GM12878 (cell line): Measurements from ENCODE around the gene CPLX1. TPM values are rescaled to one million over a fixed set of nuclear protein-coding genes. Genes with fewer than 3 reads are reported as not detected.

Experiments used
- ATAC-seq: fragments of 200-7000 bp; cut with Tn5 transposase; 3 replicates; pipeline ENCODE4 v1.9.1; 2020; ENCODE audit warnings: mild to moderate bottlenecking, moderate library complexity
- BruUV-seq: library from RNA; stranded (reverse); fragments of 400-500 nt; replicated peaks from 2 replicates; lab custom pipeline; 2021; lab: Mats Ljungman, UMichigan
- CTCF ChIA-PET: fragments of 300-600 bp; sonication (Branson Sonifier 250); formaldehyde crosslinking; extraction: SDS; loops from one replicate; lab custom pipeline; 2021; ENCODE audit warnings: inconsistent platforms; lab: Yijun Ruan, JAX
- POLR2A ChIA-PET: fragments of 350-600 bp; formaldehyde crosslinking; extraction: SDS; loops from one replicate; lab custom pipeline; 2021; ENCODE audit warnings: inconsistent platforms; lab: Charles Lee
- RAD21 ChIA-PET: fragments of 300-600 bp; sonication (Branson Sonifier 250); formaldehyde crosslinking; loops from one replicate; lab custom pipeline; 2023; ENCODE audit warnings: antibody characterized with exemption; ENCODE audit not compliant: unreplicated experiment; lab: Charles Lee
- SMC1A ChIA-PET: fragments of 300-600 bp; sonication (Branson Sonifier 250); formaldehyde crosslinking; loops from one replicate; lab custom pipeline; 2023; ENCODE audit not compliant: unreplicated experiment, uncharacterized antibody; lab: Charles Lee
- DNase-seq: peaks from one replicate; pipeline ENCODE4 v3.0.0-alpha.2; 2011; ENCODE audit warnings: low read depth, low spot score
- FAIRE-seq: peaks from 3 replicates; lab custom pipeline; 2011; peaks lifted over from hg19 to GRCh38; lab: Jason Lieb, UNC
- H2AFZ ChIP-seq: 2 replicates; pipeline ENCODE4 v1.6.0; 2011; ENCODE audit warnings: low read depth, low read length, control low read depth; ENCODE audit not compliant: control insufficient read depth
- H3K27ac ChIP-seq: 2 replicates; pipeline ENCODE4 v1.5.1; 2011; ENCODE audit warnings: control low read depth; ENCODE audit not compliant: control insufficient read depth, insufficient read depth
- H3K27me3 ChIP-seq, 2 experiments: replicated peaks in 1 of 2; 2 replicates each; pipeline versions ENCODE4 v1.6.0 to v1.6.1; 2011; ENCODE audit warnings: low read length in 1 of 2; ENCODE audit not compliant: control insufficient read depth in 2 of 2, insufficient read depth in 2 of 2
- H3K36me3 ChIP-seq, 2 experiments: 2 replicates each; pipeline ENCODE4 v1.5.1; 2011; ENCODE audit warnings: low read length in 1 of 2; ENCODE audit not compliant: control insufficient read depth in 2 of 2, insufficient read depth in 2 of 2
- H3K4me1 ChIP-seq: 2 replicates; pipeline ENCODE4 v1.6.1; 2011; ENCODE audit warnings: mild to moderate bottlenecking, low read length, moderate library complexity, mixed read lengths; ENCODE audit not compliant: control insufficient read depth, insufficient read depth
- H3K4me2 ChIP-seq: 2 replicates; pipeline ENCODE4 v1.6.0; 2011; ENCODE audit warnings: control low read depth; ENCODE audit not compliant: control insufficient read depth, insufficient read depth
- H3K4me3 ChIP-seq: fragments of 200-600 bp; sonication (generic); 2 replicates; pipeline ENCODE4 v1.5.1; 2016
- H3K79me2 ChIP-seq: 2 replicates; pipeline ENCODE4 v1.6.0; 2011; ENCODE audit warnings: low read length; ENCODE audit not compliant: control insufficient read depth, insufficient read depth
- H3K9ac ChIP-seq: 2 replicates; pipeline ENCODE4 v1.8.0; 2011; ENCODE audit warnings: low read length, control low read depth, mixed read lengths; ENCODE audit not compliant: control insufficient read depth, insufficient read depth
- H3K9me3 ChIP-seq: replicated peaks from 3 replicates; pipeline ENCODE4 v1.5.1; 2011; ENCODE audit warnings: mild to moderate bottlenecking, low read length; ENCODE audit not compliant: control insufficient read depth, insufficient read depth
- H4K20me1 ChIP-seq: 2 replicates; pipeline ENCODE4 v1.6.0; 2011; ENCODE audit not compliant: control insufficient read depth, insufficient read depth
- ASH2L ChIP-seq: fragments of 300-600, 200-600 bp; sonication (generic); IDR thresholded peaks from 2 replicates; pipeline ENCODE4 v1.6.1; 2017; ENCODE audit warnings: low read depth, mild to moderate bottlenecking, borderline replicate concordance
- BRCA1 ChIP-seq: IDR thresholded peaks from 2 replicates; pipeline ENCODE4 v1.6.1; 2011; ENCODE audit warnings: low read depth, low read length, improper control_type of control experiment
- CBFB ChIP-seq: IDR thresholded peaks from 2 replicates; pipeline ENCODE4 v1.6.1; 2016; ENCODE audit warnings: antibody characterized with exemption, low read depth
- CBX5 ChIP-seq: sonication (generic); IDR thresholded peaks from 2 replicates; pipeline ENCODE4 v1.6.1; 2016; ENCODE audit warnings: low read depth, moderate library complexity, mild to moderate bottlenecking, inconsistent platforms
- EED ChIP-seq: sonication (generic); IDR thresholded peaks from 2 replicates; pipeline ENCODE4 v1.6.1; 2016; ENCODE audit warnings: antibody characterized with exemption, low read depth
- ESRRA ChIP-seq: IDR thresholded peaks from 2 replicates; pipeline ENCODE4 v1.6.1; 2012; ENCODE audit warnings: mild to moderate bottlenecking, low read length, improper control_type of control experiment
- FOS ChIP-seq: IDR thresholded peaks from 3 replicates; pipeline ENCODE4 v1.6.1; 2011; ENCODE audit warnings: borderline replicate concordance; ENCODE audit not compliant: insufficient read length; ENCODE audit errors: extremely low read depth
- MTA2 ChIP-seq: fragments of 450-650 bp; IDR thresholded peaks from 2 replicates; pipeline ENCODE4 v1.6.1; 2016; ENCODE audit warnings: low read depth, mild to moderate bottlenecking, moderate library complexity
- MYC ChIP-seq: IDR thresholded peaks from 2 replicates; pipeline ENCODE4 v1.6.1; 2011; ENCODE audit warnings: mild to moderate bottlenecking, low read length, moderate library complexity, inconsistent platforms; ENCODE audit not compliant: insufficient read depth, insufficient replicate concordance, insufficient read length, severe bottlenecking
- NFXL1 ChIP-seq: fragments of 450-650 bp; IDR thresholded peaks from 2 replicates; pipeline ENCODE4 v1.6.1; 2017; ENCODE audit warnings: antibody characterized with exemption, mild to moderate bottlenecking, borderline replicate concordance
- NR2C1 ChIP-seq: fragments of 450-650 bp; IDR thresholded peaks from 2 replicates; pipeline ENCODE4 v1.6.1; 2017; ENCODE audit warnings: antibody characterized with exemption, mild to moderate bottlenecking, moderate library complexity
- NR2C2 ChIP-seq: IDR thresholded peaks from 2 replicates; pipeline ENCODE4 v1.6.1; 2011; ENCODE audit warnings: borderline replicate concordance, low read depth; ENCODE audit not compliant: control insufficient read depth, insufficient read length
- RAD21 ChIP-seq: IDR thresholded peaks from 2 replicates; pipeline ENCODE4 v1.6.1; 2011; ENCODE audit warnings: mild to moderate bottlenecking, low read depth, low read length, moderate library complexity; ENCODE audit not compliant: insufficient read depth
- RUNX3 ChIP-seq: IDR thresholded peaks from 2 replicates; pipeline ENCODE4 v1.6.1; 2012; ENCODE audit warnings: low read length, inconsistent platforms
- SIN3A ChIP-seq: IDR thresholded peaks from 2 replicates; pipeline ENCODE4 v1.6.1; 2012; ENCODE audit warnings: low read depth, low read length, improper control_type of control experiment
- SMAD5 ChIP-seq: IDR thresholded peaks from 2 replicates; pipeline ENCODE4 v1.6.1; 2016; ENCODE audit warnings: antibody characterized with exemption, low read depth
- SUPT20H ChIP-seq: IDR thresholded peaks from 2 replicates; pipeline ENCODE4 v1.6.1; 2011; ENCODE audit warnings: low read depth, mild to moderate bottlenecking, low read length, moderate library complexity, borderline replicate concordance; ENCODE audit not compliant: control insufficient read depth
- USF2 ChIP-seq: IDR thresholded peaks from 2 replicates; pipeline ENCODE4 v1.6.1; 2011; ENCODE audit warnings: low read depth, low read length, improper control_type of control experiment, borderline replicate concordance
- ZNF622 ChIP-seq: fragments of 450-650 bp; IDR thresholded peaks from 2 replicates; pipeline ENCODE4 v1.6.1; 2017; ENCODE audit warnings: mild to moderate bottlenecking, inconsistent platforms
- WGBS: methylation state at CpG from one replicate; pipeline ENCODE4 v1.1.6; 2016; ENCODE audit warnings: low lambda C conversion rate; ENCODE audit not compliant: insufficient replicate concordance, insufficient coverage; ENCODE audit errors: missing lambda C conversion rate; 5-methylcytosine and 5-hydroxymethylcytosine counted together
- in situ Hi-C: fragments of 300-500 bp; cut with MboI; formaldehyde crosslinking; loops from 9 replicates; pipeline ENCODE4 v1.14.3; 2018; ENCODE audit warnings: mixed read lengths
- intact Hi-C: fragments of 100-400 bp; cut with micrococcal nuclease; formaldehyde crosslinking; loops from one replicate; pipeline ENCODE4 v1.14.2; 2022; ENCODE audit not compliant: unreplicated experiment
- polyA plus RNA-seq, 11 experiments: library from polyadenylated mRNA; depleted of rRNA in 4 of 11; unstranded in 6 of 11; stranded (reverse) in 5 of 11; fragments of >200 nt; fragmentation: Nextera tagmentation in 4 of 11; fragmentation: Illumina TruSeq in 1 of 11; extraction: Ambion mirVana in 4 of 11; extraction: Trizol in 1 of 11; gene quantifications; 1 replicate in 1 of 11; 2 replicates in 10 of 11; pipeline versions ENCODE4 v1.2.1 to v1.2.3, GENCODE V29; 2011 to 2016; ENCODE audit warnings: inconsistent platforms in 2 of 11, missing spikeins in 2 of 11, low read depth in 1 of 11
- total RNA-seq, 4 experiments: library from RNA; depleted of rRNA in 3 of 4; stranded (reverse); fragments of >200 nt in 3 of 4; fragmentation: Illumina TruSeq in 1 of 4; extraction: Trizol in 1 of 4; gene quantifications; 2 replicates each; pipeline versions ENCODE4 v1.2.1 to v1.2.3, GENCODE V29; 2013 to 2021

CPLX1 gene
- total and polyA plus RNA-seq, 10 of the 15 experiments (the other 5 are each of a cell fraction or from before 2014, with no cell fraction given) = 0.04 to 1.2 (median 0.13) TPM; not detected in 5

- H3K9me3 ChIP-seq = no peaks in the 10 kb centered on the region; the same call in 2 of the 3 replicates
- H3K4me1 ChIP-seq = no peaks in the 10 kb centered on the region
- no peaks in the 10 kb centered on the region for H3K27me3 ChIP-seq
- H3K36me3 ChIP-seq = peaks cover 18 to 31% of the 10 kb centered on the region in 2 experiments; a peak in 3 of 4 replicates
- intact Hi-C loops (no loop called here), in situ Hi-C loops (no loop called here)
- no peak for FAIRE-seq
- TF ChIP-seq RAD21 (no peak), ESRRA (no peak), EED (no peak), SIN3A (no peak), BRCA1 (no peak), NR2C2 (no peak), CBFB (no peak), ZNF622 (no peak), RUNX3 (no peak), SMAD5 (no peak), MYC (no peak), NFXL1 (no peak), MTA2 (no peak), CBX5 (no peak), FOS (no peak), USF2 (no peak), SUPT20H (no peak), ASH2L (no peak), NR2C1 (no peak)
- POLR2A ChIA-PET = no interaction called here
- RAD21 ChIA-PET = no interaction called here
- SMC1A ChIA-PET = no interaction called here
- H4K20me1 ChIP-seq = no peaks in the 10 kb centered on the region
- no peak overlapping the region for H3K4me3 ChIP-seq
- no peaks in the 10 kb centered on the region for H3K79me2 ChIP-seq
- CTCF ChIA-PET = no interaction called here
- H3K4me2 ChIP-seq = no peak overlapping the region
- ATAC-seq = no peak
- H3K9ac ChIP-seq = no peak overlapping the region
- DNase-seq = no peak
- WGBS = over 99% methylated on average over 7 of the region's 8 CpGs
- BruUV-seq = no TSS peak
- H3K27ac ChIP-seq = no peak overlapping the region
- H2AFZ ChIP-seq = no peak overlapping the region
Observed at GRCh38 chr4:735583-735982, 90.3 kb downstream of the CPLX1 start.

Other genes starting within 250 kb of the CPLX1 start
Only the 7 nearest of the 12 such genes appear.
- 406 and 453 TPM in 2 replicates for gene ATP5ME, start 151.9 kb downstream of the CPLX1 start, total RNA-seq (2014; rRNA removed)
- gene ATP5ME, start 151.9 kb downstream of the CPLX1 start, total RNA-seq (2014; rRNA removed; fragmentation: Illumina TruSeq; extraction: Trizol) = 565 and 627 TPM in 2 replicates
- gene ATP5ME, start 151.9 kb downstream of the CPLX1 start, total RNA-seq (2021) = 279 and 323 TPM in 2 replicates
- gene ATP5ME, start 151.9 kb downstream of the CPLX1 start, polyA plus RNA-seq (2011; rRNA removed) = 350 and 373 TPM in 2 replicates
- 77.3 and 359 TPM in 2 replicates for gene ATP5ME, start 151.9 kb downstream of the CPLX1 start, polyA plus RNA-seq (2014; fragmentation: Illumina TruSeq; extraction: Trizol)
- 1,000 to 10,000 TPM; 1,956 to 2,374 TPM for gene ATP5ME, start 151.9 kb downstream of the CPLX1 start, polyA plus RNA-seq (2014; fragmentation: Nextera tagmentation; extraction: Ambion mirVana)
- gene ATP5ME, start 151.9 kb downstream of the CPLX1 start, polyA plus RNA-seq (2014; rRNA removed) = 388 and 500 TPM in 2 replicates
- 1,000 to 10,000 TPM in 1 of 2 experiments, 100 to 1,000 TPM in 1; 997 to 1,034 TPM for gene ATP5ME, start 151.9 kb downstream of the CPLX1 start, polyA plus RNA-seq (2016; fragmentation: Nextera tagmentation; extraction: Ambion mirVana)
- gene MYL5, start 151.6 kb downstream of the CPLX1 start, total RNA-seq (2014; rRNA removed) = 7.5 and 10.8 TPM in 2 replicates
- gene MYL5, start 151.6 kb downstream of the CPLX1 start, total RNA-seq (2014; rRNA removed; fragmentation: Illumina TruSeq; extraction: Trizol) = 5.9 and 7.0 TPM in 2 replicates
- gene MYL5, start 151.6 kb downstream of the CPLX1 start, total RNA-seq (2021) = 12.0 and 13.8 TPM in 2 replicates
- 8.2 and 13.6 TPM in 2 replicates for gene MYL5, start 151.6 kb downstream of the CPLX1 start, polyA plus RNA-seq (2011; rRNA removed)
- gene MYL5, start 151.6 kb downstream of the CPLX1 start, polyA plus RNA-seq (2014; fragmentation: Illumina TruSeq; extraction: Trizol) = 3.3 and 6.1 TPM in 2 replicates
- gene MYL5, start 151.6 kb downstream of the CPLX1 start, polyA plus RNA-seq (2014; fragmentation: Nextera tagmentation; extraction: Ambion mirVana) = 1 to 10 TPM; 1.2 to 3.9 TPM
- 8.7 and 11.9 TPM in 2 replicates for gene MYL5, start 151.6 kb downstream of the CPLX1 start, polyA plus RNA-seq (2014; rRNA removed)
- 1 to 10 TPM; 6.6 to 7.8 TPM for gene MYL5, start 151.6 kb downstream of the CPLX1 start, polyA plus RNA-seq (2016; fragmentation: Nextera tagmentation; extraction: Ambion mirVana)
- 0.17 and 0.22 TPM in 2 replicates for gene SLC49A3, start 137.0 kb downstream of the CPLX1 start, total RNA-seq (2014; rRNA removed)
- gene SLC49A3, start 137.0 kb downstream of the CPLX1 start, total RNA-seq (2014; rRNA removed; fragmentation: Illumina TruSeq; extraction: Trizol) = not detected in 2 replicates
- gene SLC49A3, start 137.0 kb downstream of the CPLX1 start, total RNA-seq (2021) = 0.74 and 0.85 TPM in 2 replicates
- not detected in 2 replicates for gene SLC49A3, start 137.0 kb downstream of the CPLX1 start, polyA plus RNA-seq (2011; rRNA removed)
- gene SLC49A3, start 137.0 kb downstream of the CPLX1 start, polyA plus RNA-seq (2014; fragmentation: Illumina TruSeq; extraction: Trizol) = 0.09 TPM in 1 of 2 replicates, not detected in the other
- gene SLC49A3, start 137.0 kb downstream of the CPLX1 start, polyA plus RNA-seq (2014; fragmentation: Nextera tagmentation; extraction: Ambion mirVana) = not detected
- gene SLC49A3, start 137.0 kb downstream of the CPLX1 start, polyA plus RNA-seq (2014; rRNA removed) = 0.09 and 0.24 TPM in 2 replicates
- under 1 TPM; 0.14 to 0.19 TPM for gene SLC49A3, start 137.0 kb downstream of the CPLX1 start, polyA plus RNA-seq (2016; fragmentation: Nextera tagmentation; extraction: Ambion mirVana)
- 21.1 and 21.7 TPM in 2 replicates for gene PCGF3, start 120.3 kb downstream of the CPLX1 start, total RNA-seq (2014; rRNA removed)
- gene PCGF3, start 120.3 kb downstream of the CPLX1 start, total RNA-seq (2014; rRNA removed; fragmentation: Illumina TruSeq; extraction: Trizol) = 15.0 and 15.4 TPM in 2 replicates
- gene PCGF3, start 120.3 kb downstream of the CPLX1 start, total RNA-seq (2021) = 35.4 and 35.8 TPM in 2 replicates
- 43.8 and 45.9 TPM in 2 replicates for gene PCGF3, start 120.3 kb downstream of the CPLX1 start, polyA plus RNA-seq (2011; rRNA removed)
- gene PCGF3, start 120.3 kb downstream of the CPLX1 start, polyA plus RNA-seq (2014; fragmentation: Illumina TruSeq; extraction: Trizol) = 11.9 and 15.6 TPM in 2 replicates
- 1 to 10 TPM; 2.2 to 4.5 TPM for gene PCGF3, start 120.3 kb downstream of the CPLX1 start, polyA plus RNA-seq (2014; fragmentation: Nextera tagmentation; extraction: Ambion mirVana)
- gene PCGF3, start 120.3 kb downstream of the CPLX1 start, polyA plus RNA-seq (2014; rRNA removed) = 33.2 and 40.5 TPM in 2 replicates
- 10 to 100 TPM; 14.3 to 16.2 TPM for gene PCGF3, start 120.3 kb downstream of the CPLX1 start, polyA plus RNA-seq (2016; fragmentation: Nextera tagmentation; extraction: Ambion mirVana)
- 84.3 and 96.9 TPM in 2 replicates for gene GAK, start 106.2 kb upstream of the CPLX1 start, total RNA-seq (2014; rRNA removed)
- gene GAK, start 106.2 kb upstream of the CPLX1 start, total RNA-seq (2014; rRNA removed; fragmentation: Illumina TruSeq; extraction: Trizol) = 18.4 and 22.5 TPM in 2 replicates
- 114 and 127 TPM in 2 replicates for gene GAK, start 106.2 kb upstream of the CPLX1 start, total RNA-seq (2021)
- 20.8 and 36.6 TPM in 2 replicates for gene GAK, start 106.2 kb upstream of the CPLX1 start, polyA plus RNA-seq (2011; rRNA removed)
- gene GAK, start 106.2 kb upstream of the CPLX1 start, polyA plus RNA-seq (2014; fragmentation: Illumina TruSeq; extraction: Trizol) = 9.3 and 20.2 TPM in 2 replicates
- gene GAK, start 106.2 kb upstream of the CPLX1 start, polyA plus RNA-seq (2014; fragmentation: Nextera tagmentation; extraction: Ambion mirVana) = 1 to 10 TPM in 1 of 2 experiments, under 1 TPM in 1; 0.82 to 5.7 TPM
- 87.6 and 109 TPM in 2 replicates for gene GAK, start 106.2 kb upstream of the CPLX1 start, polyA plus RNA-seq (2014; rRNA removed)
- 10 to 100 TPM; 71.0 to 73.6 TPM for gene GAK, start 106.2 kb upstream of the CPLX1 start, polyA plus RNA-seq (2016; fragmentation: Nextera tagmentation; extraction: Ambion mirVana)
- gene TMEM175, start 106.3 kb upstream of the CPLX1 start, total RNA-seq (2014; rRNA removed) = 26.1 and 31.8 TPM in 2 replicates
- 11.1 and 12.4 TPM in 2 replicates for gene TMEM175, start 106.3 kb upstream of the CPLX1 start, total RNA-seq (2014; rRNA removed; fragmentation: Illumina TruSeq; extraction: Trizol)
- gene TMEM175, start 106.3 kb upstream of the CPLX1 start, total RNA-seq (2021) = 21.8 and 26.0 TPM in 2 replicates
- gene TMEM175, start 106.3 kb upstream of the CPLX1 start, polyA plus RNA-seq (2011; rRNA removed) = 9.5 and 19.2 TPM in 2 replicates
- gene TMEM175, start 106.3 kb upstream of the CPLX1 start, polyA plus RNA-seq (2014; fragmentation: Illumina TruSeq; extraction: Trizol) = 3.8 and 10.0 TPM in 2 replicates
- under 1 TPM; 0.11 to 0.22 TPM for gene TMEM175, start 106.3 kb upstream of the CPLX1 start, polyA plus RNA-seq (2014; fragmentation: Nextera tagmentation; extraction: Ambion mirVana)
- gene TMEM175, start 106.3 kb upstream of the CPLX1 start, polyA plus RNA-seq (2014; rRNA removed) = 39.5 and 53.5 TPM in 2 replicates
- 10 to 100 TPM; 25.4 to 31.5 TPM for gene TMEM175, start 106.3 kb upstream of the CPLX1 start, polyA plus RNA-seq (2016; fragmentation: Nextera tagmentation; extraction: Ambion mirVana)
- gene DGKQ, start 147.4 kb upstream of the CPLX1 start, total RNA-seq (2014; rRNA removed) = 7.8 and 8.0 TPM in 2 replicates
- gene DGKQ, start 147.4 kb upstream of the CPLX1 start, total RNA-seq (2014; rRNA removed; fragmentation: Illumina TruSeq; extraction: Trizol) = 1.7 and 1.8 TPM in 2 replicates
- 9.5 and 10.5 TPM in 2 replicates for gene DGKQ, start 147.4 kb upstream of the CPLX1 start, total RNA-seq (2021)
- gene DGKQ, start 147.4 kb upstream of the CPLX1 start, polyA plus RNA-seq (2011; rRNA removed) = 1.1 and 2.8 TPM in 2 replicates
- 0.49 and 0.79 TPM in 2 replicates for gene DGKQ, start 147.4 kb upstream of the CPLX1 start, polyA plus RNA-seq (2014; fragmentation: Illumina TruSeq; extraction: Trizol)
- gene DGKQ, start 147.4 kb upstream of the CPLX1 start, polyA plus RNA-seq (2014; fragmentation: Nextera tagmentation; extraction: Ambion mirVana) = under 1 TPM; 0.11 to 0.46 TPM
- gene DGKQ, start 147.4 kb upstream of the CPLX1 start, polyA plus RNA-seq (2014; rRNA removed) = 8.1 and 8.5 TPM in 2 replicates
- 1 to 10 TPM in 1 of 2 experiments, under 1 TPM in 1; 0.79 to 1.1 TPM for gene DGKQ, start 147.4 kb upstream of the CPLX1 start, polyA plus RNA-seq (2016; fragmentation: Nextera tagmentation; extraction: Ambion mirVana)